ENCODE measurements around the gene PCDHA1. TPM values are rescaled to one million over a fixed set of nuclear protein-coding genes. Genes with fewer than 3 reads are reported as not detected.

PCDHA1 gene
- total RNA-seq, 2 experiments from 2014 or later: not detected

DNA sequence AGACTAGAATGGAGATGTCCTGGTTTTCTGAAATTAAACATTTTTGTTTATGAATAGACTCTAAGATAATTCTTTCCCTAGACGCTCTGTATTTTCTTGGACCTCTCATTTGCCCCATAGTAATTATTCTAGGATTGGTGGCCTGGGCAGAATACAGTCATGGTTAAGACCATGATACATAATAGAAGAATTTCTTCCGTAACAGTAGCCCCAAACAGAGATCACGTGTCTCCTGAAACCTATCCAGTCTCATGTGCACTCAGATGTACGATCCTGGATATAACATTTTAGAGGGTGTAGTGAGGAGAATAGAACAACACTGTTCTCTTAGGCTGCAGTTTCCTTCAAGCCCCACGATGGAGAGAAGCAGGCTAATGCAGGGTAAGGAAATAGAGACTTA lies 202.7 kb downstream of the PCDHA1 start:
- Mint-ChIP-seq H3K9me3 (ENCODE audit: low read depth) (no peaks in the 10 kb centered on the region), H3K36me3 (no peaks in the 10 kb centered on the region), H3K27me3 (no peaks in the 10 kb centered on the region), H3K4me3 (no peak overlapping the region), H3K27ac (no peak overlapping the region), H3K4me1 (no peaks in the 10 kb centered on the region)
- CTCF ChIA-PET: no interaction called here
- no peak for DNase-seq
- no peak for ATAC-seq

DNA sequence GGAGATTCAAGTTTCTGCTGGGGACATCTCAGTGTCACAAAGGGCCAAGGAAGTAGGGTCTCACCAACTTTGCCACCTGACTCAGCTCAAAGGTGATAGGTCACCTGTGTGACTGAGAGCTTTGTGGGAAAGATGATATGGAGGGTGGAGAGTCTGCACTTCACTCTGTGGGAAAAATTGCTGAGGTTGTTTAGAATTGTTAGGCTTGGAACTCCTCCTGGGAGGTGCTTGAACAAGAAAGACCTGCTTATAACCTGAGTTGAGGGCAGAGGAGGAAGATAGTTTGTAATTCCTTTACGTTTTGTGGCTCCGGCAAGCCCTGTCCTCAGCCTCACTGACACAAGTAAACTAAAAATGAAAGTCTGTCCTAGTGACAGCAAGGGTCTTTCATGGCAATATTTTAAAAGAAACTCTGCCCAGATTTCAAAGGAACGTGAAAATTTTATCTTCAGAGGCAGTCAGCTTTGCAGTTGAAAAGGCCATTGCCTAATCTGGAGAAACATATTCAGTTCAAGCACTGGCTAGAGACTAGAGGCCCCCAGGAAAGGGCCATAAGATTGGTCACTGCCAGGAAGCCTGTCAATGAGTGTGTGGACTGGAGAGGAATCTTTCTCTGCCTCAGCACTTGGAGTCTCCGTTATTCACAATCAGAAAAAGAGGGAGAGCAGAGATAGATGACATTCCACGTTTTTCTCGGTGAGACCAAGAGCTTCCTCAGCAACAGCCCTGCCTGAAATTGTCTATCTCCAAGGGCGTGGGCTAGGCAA lies 203.5 kb downstream of the PCDHA1 start:
- no peaks in the 10 kb centered on the region for H3K4me1 Mint-ChIP-seq
- H3K27ac Mint-ChIP-seq: no peak overlapping the region
- CTCF ChIA-PET: no interaction called here
- H3K9me3 Mint-ChIP-seq (ENCODE audit: low read depth): no peaks in the 10 kb centered on the region
- no peaks in the 10 kb centered on the region for H3K36me3 Mint-ChIP-seq
- ATAC-seq: no peak
- no peak overlapping the region for H3K4me3 Mint-ChIP-seq
- no peak for DNase-seq
- H3K27me3 Mint-ChIP-seq: no peaks in the 10 kb centered on the region

DNA sequence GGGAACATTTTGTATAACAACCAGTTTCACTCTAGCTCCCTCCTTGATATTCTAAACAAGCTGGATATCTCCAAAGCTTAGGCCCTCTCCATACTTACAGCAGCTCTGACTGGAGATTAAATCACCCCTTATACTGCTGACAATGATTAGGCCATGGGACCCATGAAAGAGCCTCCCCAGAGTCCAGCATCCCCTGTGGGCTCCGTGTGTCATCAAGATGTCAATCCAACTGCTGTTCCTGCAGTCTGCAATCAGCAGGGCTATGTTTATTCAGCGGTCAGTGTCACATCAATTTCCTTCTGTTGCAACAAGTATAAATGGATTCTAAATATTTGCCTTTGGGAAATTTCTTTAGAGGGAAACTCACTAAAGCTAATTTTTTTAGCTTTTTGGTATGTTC lies 206.9 kb downstream of the PCDHA1 start:
- Mint-ChIP-seq H3K27me3 (no peaks in the 10 kb centered on the region), H3K9me3 (ENCODE audit: low read depth) (no peaks in the 10 kb centered on the region), H3K27ac (no peak overlapping the region), H3K4me3 (no peak overlapping the region), H3K36me3 (no peaks in the 10 kb centered on the region), H3K4me1 (no peaks in the 10 kb centered on the region)
- DNase-seq (no peak), ATAC-seq (no peak)
- CTCF ChIA-PET: no interaction called here

DNA sequence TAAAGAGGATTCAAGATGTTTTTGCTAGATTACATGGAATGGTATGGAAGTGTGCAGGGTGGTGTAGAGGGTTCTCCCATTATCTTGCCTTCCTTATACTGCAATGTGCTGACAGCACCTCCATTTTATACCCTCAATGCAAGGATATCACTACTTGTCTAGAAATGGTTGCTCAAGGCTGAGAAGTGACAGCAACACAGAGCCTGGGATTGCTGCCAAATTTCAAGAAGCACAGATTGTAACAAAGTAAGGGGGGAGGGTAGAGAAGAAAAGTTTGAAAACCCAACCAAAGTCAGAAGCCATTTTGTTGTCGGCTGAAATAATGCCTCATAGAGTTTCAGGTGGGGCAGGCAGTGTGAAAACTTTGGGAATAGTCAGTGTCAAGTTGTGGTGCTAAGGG lies 210.1 kb downstream of the PCDHA1 start:
- CTCF ChIA-PET: no interaction called here
- no peak for DNase-seq
- no peak overlapping the region for H3K27ac Mint-ChIP-seq
- H3K4me3 Mint-ChIP-seq: no peak overlapping the region
- no peaks in the 10 kb centered on the region for H3K9me3 Mint-ChIP-seq (ENCODE audit: low read depth)
- H3K4me1 Mint-ChIP-seq: no peaks in the 10 kb centered on the region
- ATAC-seq: no peak
- H3K36me3 Mint-ChIP-seq: no peaks in the 10 kb centered on the region
- peaks cover 1% of the 10 kb centered on the region for H3K27me3 Mint-ChIP-seq

DNA sequence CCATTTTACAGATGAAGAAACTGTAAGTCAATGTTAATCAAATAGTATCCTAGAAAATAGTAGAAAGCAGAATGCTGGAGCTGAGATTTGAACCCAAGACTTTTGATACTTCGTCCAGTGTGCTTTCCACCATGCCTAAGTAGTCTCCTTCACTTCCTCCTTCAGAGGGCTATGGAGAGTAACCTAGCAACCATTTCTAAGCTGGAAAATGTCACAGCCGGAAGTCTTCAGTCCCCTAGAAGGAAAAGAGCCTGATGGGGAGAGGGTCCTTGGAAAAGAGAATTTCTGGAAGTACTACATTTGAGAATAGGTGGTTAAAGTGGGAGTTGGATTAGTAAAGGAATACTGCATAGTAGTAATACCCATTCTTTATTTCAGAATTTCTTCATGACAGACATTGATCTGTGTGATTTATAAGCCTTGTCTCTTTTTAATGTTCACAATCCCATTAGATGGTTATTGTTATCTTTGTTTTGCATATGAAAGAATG lies 213.0 kb downstream of the PCDHA1 start:
- DNase-seq (no peak), ATAC-seq (no peak)
- H3K27me3 Mint-ChIP-seq: peaks cover 17% of the 10 kb centered on the region
- H3K27ac Mint-ChIP-seq: no peak overlapping the region
- no peaks in the 10 kb centered on the region for H3K4me1 Mint-ChIP-seq
- no peaks in the 10 kb centered on the region for H3K36me3 Mint-ChIP-seq
- CTCF ChIA-PET: no interaction called here
- H3K4me3 Mint-ChIP-seq: no peak overlapping the region
- no peaks in the 10 kb centered on the region for H3K9me3 Mint-ChIP-seq (ENCODE audit: low read depth)

DNA sequence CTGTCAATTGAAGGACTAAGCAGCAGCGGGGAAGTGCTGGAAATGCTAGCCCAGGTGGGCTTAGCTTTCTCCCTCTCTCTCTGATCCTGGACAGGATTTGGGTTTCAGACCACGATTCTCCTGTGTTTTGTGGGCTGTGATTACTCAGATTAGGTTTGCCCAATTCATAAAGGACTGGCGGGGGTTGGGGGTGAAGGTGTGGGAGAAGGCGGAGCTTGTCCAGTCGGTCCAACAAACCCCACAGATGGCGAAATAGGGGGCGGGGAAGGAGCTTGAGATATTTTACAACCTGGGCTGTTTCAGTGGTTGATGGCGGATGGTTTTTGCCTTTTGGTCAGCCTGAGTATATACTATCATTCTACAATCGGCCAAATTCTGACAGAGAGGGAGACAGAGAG lies 215.5 kb downstream of the PCDHA1 start:
- Mint-ChIP-seq H3K4me1 (no peaks in the 10 kb centered on the region), H3K27ac (no peak overlapping the region), H3K36me3 (no peaks in the 10 kb centered on the region), H3K27me3 (peaks cover 17% of the 10 kb centered on the region), H3K9me3 (ENCODE audit: low read depth) (no peaks in the 10 kb centered on the region), H3K4me3 (no peak overlapping the region)
- DNase-seq (no peak), ATAC-seq (no peak)
- CTCF ChIA-PET: no interaction called here

DNA sequence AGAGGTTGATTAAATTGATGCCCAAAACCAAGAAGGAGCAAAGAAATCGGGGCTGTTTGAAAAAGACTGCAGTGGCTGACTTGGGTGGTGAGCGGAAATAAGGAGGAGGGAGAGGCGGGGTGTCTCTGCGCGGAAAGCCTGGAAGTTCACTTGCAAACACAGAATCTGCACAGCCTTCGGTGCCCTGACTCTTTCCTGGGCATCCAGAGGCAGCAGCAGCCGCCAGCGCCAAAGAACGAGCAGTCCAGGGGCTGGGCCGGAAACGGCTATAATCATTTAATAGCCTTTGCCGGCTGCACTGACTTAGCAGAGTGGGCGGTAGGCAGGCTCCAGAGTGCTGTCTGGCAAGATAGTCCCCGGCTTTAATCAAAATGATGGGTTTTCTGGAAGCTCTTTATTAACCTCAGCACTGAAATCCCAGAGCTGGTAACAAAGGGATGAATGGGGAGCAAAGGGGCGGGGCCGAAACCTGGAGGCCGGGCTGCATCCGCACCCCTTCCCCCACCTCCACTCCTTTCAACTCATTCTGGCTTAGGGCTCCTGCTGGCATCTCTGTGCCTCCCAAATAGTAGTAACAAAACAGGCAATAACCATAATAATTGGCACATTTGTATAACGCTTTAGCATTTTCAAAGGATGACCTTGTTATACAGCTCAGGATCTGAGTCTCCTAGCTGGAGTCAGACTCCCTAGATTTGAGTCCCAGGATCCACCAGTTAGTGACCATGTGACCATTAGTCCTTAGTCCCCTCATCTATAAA lies 216.1 kb downstream of the PCDHA1 start:
- no peaks in the 10 kb centered on the region for H3K4me1 Mint-ChIP-seq
- H3K9me3 Mint-ChIP-seq (ENCODE audit: low read depth): no peaks in the 10 kb centered on the region
- no peak for DNase-seq
- H3K27ac Mint-ChIP-seq: no peak overlapping the region
- H3K36me3 Mint-ChIP-seq: no peaks in the 10 kb centered on the region
- CTCF ChIA-PET: no interaction called here
- ATAC-seq: no peak
- H3K4me3 Mint-ChIP-seq: no peak overlapping the region
- peaks cover 17% of the 10 kb centered on the region for H3K27me3 Mint-ChIP-seq

DNA sequence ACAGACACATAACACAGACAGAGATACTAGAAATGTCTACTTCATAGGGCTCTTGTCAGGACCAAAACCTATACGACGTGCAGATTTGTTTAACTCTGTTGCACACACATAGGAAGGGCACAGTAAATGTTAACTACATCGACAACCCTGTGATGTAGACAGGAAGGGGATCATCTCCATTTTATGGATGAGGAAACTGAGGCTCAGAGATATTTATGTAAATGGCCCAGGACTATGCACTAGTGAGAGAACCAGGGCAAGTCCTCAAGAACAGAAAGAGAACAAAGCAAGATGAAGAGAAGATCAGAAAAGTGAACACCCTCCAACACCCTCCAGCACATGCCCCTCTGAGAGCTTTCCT lies 216.6 kb downstream of the PCDHA1 start:
- H3K27ac Mint-ChIP-seq: no peak overlapping the region
- CTCF ChIA-PET: no interaction called here
- H3K4me1 Mint-ChIP-seq: no peaks in the 10 kb centered on the region
- ATAC-seq (no peak), DNase-seq (no peak)
- H3K36me3 Mint-ChIP-seq: no peaks in the 10 kb centered on the region
- H3K27me3 Mint-ChIP-seq: peaks cover 17% of the 10 kb centered on the region
- H3K9me3 Mint-ChIP-seq (ENCODE audit: low read depth): no peaks in the 10 kb centered on the region
- H3K4me3 Mint-ChIP-seq: no peak overlapping the region

DNA sequence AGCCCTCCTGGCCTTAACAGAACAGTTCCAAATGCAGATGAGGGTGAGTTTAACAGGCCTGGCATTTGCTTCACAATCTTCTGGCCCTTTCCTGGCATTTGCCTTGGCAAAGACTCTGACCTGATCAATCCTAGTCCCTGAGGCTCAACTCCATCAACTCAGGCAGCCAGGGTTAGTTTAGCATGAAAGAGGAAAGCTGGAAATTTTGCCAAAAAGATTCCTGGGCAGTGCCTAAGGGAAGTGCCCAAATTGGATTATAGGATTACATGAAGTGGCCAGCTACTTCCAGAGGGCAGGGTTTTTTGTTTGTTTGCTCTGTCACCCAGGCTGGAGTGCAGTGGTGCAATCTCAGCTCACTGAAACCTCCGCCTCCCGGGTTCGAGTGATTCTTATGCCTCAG lies 217.1 kb downstream of the PCDHA1 start:
- Mint-ChIP-seq H3K9me3 (ENCODE audit: low read depth) (no peaks in the 10 kb centered on the region), H3K36me3 (no peaks in the 10 kb centered on the region), H3K27me3 (peaks cover 17% of the 10 kb centered on the region), H3K27ac (no peak overlapping the region), H3K4me3 (no peak overlapping the region), H3K4me1 (no peaks in the 10 kb centered on the region)
- DNase-seq (no peak), ATAC-seq (no peak)
- CTCF ChIA-PET: no interaction called here

DNA sequence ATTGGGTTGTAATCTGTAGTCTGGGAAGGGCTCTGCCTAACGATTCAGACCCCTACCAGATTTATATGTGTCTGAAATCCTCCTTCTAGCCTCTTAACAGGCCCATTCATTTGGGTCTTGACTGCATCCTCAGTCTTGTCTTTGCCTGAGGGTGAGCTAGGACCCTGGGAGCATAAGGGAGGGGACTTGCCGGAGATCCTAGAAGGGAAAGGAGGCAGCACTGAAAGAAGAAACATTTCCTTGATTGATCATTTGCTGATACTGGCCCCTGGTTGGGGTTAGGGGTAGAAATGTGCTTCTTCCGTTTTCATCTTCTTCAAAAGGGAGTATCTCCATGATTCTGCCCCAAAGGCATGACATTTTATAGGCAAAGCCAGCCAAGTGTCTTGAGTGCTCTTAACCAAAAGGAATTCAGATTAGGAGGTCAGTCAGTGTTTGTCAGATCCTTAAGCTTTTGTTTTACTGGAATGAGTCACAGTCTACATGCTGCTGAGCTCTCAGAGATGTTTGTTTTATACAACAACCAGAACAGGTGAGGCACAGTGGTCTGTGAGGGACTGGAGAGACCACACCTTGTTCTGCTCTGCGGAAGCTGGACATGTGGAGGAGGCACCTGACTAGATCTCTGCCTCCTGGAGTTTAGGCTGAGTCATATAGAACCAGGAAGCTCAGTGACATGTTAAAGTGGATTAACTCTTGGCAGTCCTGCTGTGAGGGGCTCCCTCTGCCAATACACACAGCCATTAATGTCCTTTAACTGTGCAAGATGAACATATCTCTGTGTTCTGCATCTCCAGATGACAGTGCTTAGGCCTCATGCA lies 218.1 kb downstream of the PCDHA1 start:
- no peak for DNase-seq
- no peak for ATAC-seq
- no peak overlapping the region for H3K4me3 Mint-ChIP-seq
- CTCF ChIA-PET: no interaction called here
- H3K27ac Mint-ChIP-seq: no peak overlapping the region
- H3K27me3 Mint-ChIP-seq: peaks cover 17% of the 10 kb centered on the region
- no peaks in the 10 kb centered on the region for H3K4me1 Mint-ChIP-seq
- H3K36me3 Mint-ChIP-seq: no peaks in the 10 kb centered on the region
- no peaks in the 10 kb centered on the region for H3K9me3 Mint-ChIP-seq (ENCODE audit: low read depth)

DNA sequence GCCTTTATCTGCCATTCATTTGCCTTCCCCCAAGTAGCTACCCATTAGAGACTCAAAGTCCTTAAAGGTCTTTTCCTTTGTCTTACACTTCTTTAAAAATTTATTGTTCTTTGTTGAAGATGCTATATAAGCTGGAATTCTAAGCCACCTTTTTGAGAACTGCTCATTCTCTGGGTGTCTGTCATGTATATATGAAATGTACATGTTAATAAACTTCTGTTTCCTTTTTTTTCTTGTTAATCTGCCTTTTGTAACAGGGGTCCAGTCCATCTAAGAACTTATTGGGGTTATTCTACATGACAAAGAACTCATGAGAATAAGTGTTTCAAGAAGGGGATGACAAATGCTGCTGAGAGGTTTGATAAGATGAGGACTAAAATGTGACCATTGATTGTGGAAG lies 221.9 kb downstream of the PCDHA1 start:
- no peak for ATAC-seq
- Mint-ChIP-seq H3K4me3 (no peak overlapping the region), H3K27me3 (no peaks in the 10 kb centered on the region), H3K27ac (no peak overlapping the region), H3K4me1 (no peaks in the 10 kb centered on the region), H3K9me3 (ENCODE audit: low read depth) (no peaks in the 10 kb centered on the region), H3K36me3 (no peaks in the 10 kb centered on the region)
- CTCF ChIA-PET: no interaction called here
- no peak for DNase-seq

DNA sequence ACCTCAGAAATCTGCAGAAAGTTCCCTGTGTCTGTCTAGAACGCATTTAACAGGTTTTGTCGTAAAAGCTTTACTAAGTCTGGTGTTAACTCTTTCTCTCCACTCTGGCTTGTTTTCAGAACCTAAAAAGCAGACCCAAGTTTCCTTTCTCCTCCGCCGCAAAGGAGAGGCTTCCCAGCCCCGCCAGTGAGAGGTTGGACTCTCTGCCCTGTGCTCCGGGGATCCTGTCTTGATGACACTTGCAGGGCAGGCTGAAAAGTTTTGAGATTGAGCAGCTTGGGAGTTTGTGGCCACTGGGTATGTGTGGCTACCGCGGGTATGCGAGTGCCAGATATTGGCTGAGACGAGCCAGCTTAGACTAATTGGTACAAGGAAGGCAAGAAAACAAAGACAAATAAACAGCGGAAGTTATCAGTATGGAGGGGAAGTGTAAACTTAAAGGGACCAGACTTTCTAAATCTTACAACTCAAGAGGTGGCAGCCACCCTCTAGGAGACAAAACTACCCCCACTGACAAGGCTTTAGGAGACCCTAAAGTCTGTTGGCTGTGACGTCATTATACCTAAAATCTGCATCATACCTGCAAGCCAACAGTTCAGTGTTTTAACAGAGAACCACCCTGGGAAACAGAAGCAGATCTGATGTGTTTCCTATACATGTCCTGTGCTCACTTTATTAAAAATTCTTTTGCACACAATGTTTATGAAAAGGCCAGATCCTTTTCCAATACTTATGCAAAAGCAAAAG lies 224.3 kb downstream of the PCDHA1 start:
- H3K27ac Mint-ChIP-seq: no peak overlapping the region
- CTCF ChIA-PET: no interaction called here
- no peak for ATAC-seq
- H3K4me3 Mint-ChIP-seq: no peak overlapping the region
- DNase-seq: no peak
- H3K27me3 Mint-ChIP-seq: no peaks in the 10 kb centered on the region
- no peaks in the 10 kb centered on the region for H3K4me1 Mint-ChIP-seq
- no peaks in the 10 kb centered on the region for H3K36me3 Mint-ChIP-seq
- H3K9me3 Mint-ChIP-seq (ENCODE audit: low read depth): no peaks in the 10 kb centered on the region

DNA sequence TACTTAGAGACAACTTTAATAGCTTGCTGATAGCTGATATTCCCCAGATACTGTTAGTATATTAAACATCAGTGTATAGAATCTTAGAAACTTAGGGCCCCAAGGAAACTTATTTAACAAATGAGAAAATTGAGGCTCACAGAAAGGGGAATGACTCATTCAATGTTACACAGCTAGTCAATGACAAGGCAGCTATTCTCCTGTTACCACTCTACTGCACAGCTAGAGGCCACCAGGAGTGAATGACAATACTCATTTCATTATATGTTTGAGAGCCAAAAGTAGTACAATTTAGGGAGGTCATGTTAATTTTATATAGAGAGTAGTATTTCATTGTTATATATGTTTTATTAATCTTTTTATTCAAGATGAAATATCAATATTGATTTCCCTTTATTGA lies 232.0 kb downstream of the PCDHA1 start:
- DNase-seq: no peak
- Mint-ChIP-seq H3K9me3 (ENCODE audit: low read depth) (no peaks in the 10 kb centered on the region), H3K4me3 (no peak overlapping the region), H3K4me1 (no peaks in the 10 kb centered on the region), H3K36me3 (no peaks in the 10 kb centered on the region), H3K27me3 (no peaks in the 10 kb centered on the region), H3K27ac (no peak overlapping the region)
- CTCF ChIA-PET: no interaction called here
- ATAC-seq: no peak
